ENCODE measurements around the gene CPNE7. TPM values are rescaled to one million over a fixed set of nuclear protein-coding genes. Genes with fewer than 3 reads are reported as not detected.

The CPNE7 gene
- total and polyA plus RNA-seq, 2 of the 8 experiments (the other 6 are each of a cell fraction or from before 2014, with no cell fraction given): 10.0 to 23.7 TPM

DNA sequence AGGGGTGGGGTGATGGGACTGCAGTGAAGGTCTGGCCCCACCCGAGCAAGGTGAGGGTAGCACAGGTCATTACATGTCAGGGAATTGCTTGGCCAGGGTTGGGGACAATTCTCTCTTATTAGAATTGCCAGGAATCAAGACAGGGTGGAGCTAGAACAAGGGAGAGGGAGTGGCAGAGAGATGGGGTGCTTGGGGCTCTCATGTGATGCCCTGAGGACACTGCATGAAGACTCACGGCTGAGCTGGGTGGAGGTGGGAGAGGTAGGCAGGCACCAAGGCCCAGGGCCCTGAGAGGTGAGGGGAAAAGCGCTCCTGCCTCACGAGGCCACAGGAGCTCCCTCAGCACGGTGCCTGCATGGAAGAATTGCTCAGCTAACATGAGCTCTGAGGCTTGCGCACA, 41.5 kb downstream of the CPNE7 start:
- Histone ChIP-seq H3K27me3 (replicated peaks in 1 of 4; ENCODE audit: control insufficient read depth in 3 of 4, extremely low read depth in 1 of 4, insufficient read depth in 3 of 4, low read length in 3 of 4) (no peaks in the 10 kb centered on the region; a peak in 2 of 7 replicates), H2AFZ (ENCODE audit: low read length) (no peak overlapping the region), H4K8ac (ENCODE audit: extremely low read depth, insufficient read depth, low read length) (peak overlapping the region; percentile 3; the same call in 1 of the 2 replicates), H3K4me3 (ENCODE audit: extremely low read depth in 1 of 4, insufficient read depth in 2 of 4, low read depth in 3 of 4, low read length in 4 of 4) (no peak overlapping the region), H2BK15ac (ENCODE audit: low read length) (0 out of 2 replicates have a peak overlapping the region, but pooled peaks have one; percentile 72), H3K4me1 (replicated peaks in 1 of 4; ENCODE audit: control insufficient read depth in 3 of 4, insufficient read depth in 4 of 4, low read length in 3 of 4) (peaks cover 0 to 19% (median 5%) of the 10 kb centered on the region in 4 experiments; a peak in 5 of 7 replicates), H3K79me1 (ENCODE audit: low read depth, low read length) (no peaks in the 10 kb centered on the region; the same call in 1 of the 2 replicates), H4K20me1 (replicated peaks in 1 of 2; ENCODE audit: control insufficient read depth in 1 of 2, insufficient read depth in 2 of 2, low read length in 2 of 2) (no peaks in the 10 kb centered on the region), H3K4ac (replicated peaks; ENCODE audit: insufficient read length, low read depth, low read length) (no peak overlapping the region), H3K23ac (ENCODE audit: insufficient read length) (no peak overlapping the region), H4K5ac (ENCODE audit: insufficient read length, low read depth, low read length) (no peak overlapping the region), H3K9me3 (ENCODE audit: insufficient read depth in 2 of 2, low read depth in 1 of 2, low read length in 1 of 2) (no peaks in the 10 kb centered on the region), H2BK120ac (replicated peaks; ENCODE audit: low read depth, low read length) (no peak overlapping the region), H2BK20ac (ENCODE audit: low read length) (peak overlapping the region; percentile 61; the same call in 1 of the 2 replicates), H2AK5ac (ENCODE audit: low read depth, low read length) (peak overlapping the region; percentile 65; the same call in 1 of the 2 replicates), H2BK5ac (ENCODE audit: low read depth, low read length) (no peak overlapping the region), H3K79me2 (ENCODE audit: control insufficient read depth in 1 of 2, insufficient read depth in 2 of 2, low read length in 2 of 2) (no peaks in the 10 kb centered on the region), H3K9ac (replicated peaks in 1 of 4; ENCODE audit: extremely low read depth in 1 of 4, low read depth in 3 of 4, low read length in 3 of 4) (no peak overlapping the region), H3K4me2 (ENCODE audit: insufficient read depth in 1 of 2, low read depth in 2 of 2, low read length in 2 of 2) (no peak overlapping the region), H2BK12ac (ENCODE audit: low read depth, low read length) (peak overlapping the region; percentile 94; the same call in 1 of the 2 replicates), H3K36me3 (ENCODE audit: control insufficient read depth in 2 of 4, insufficient read depth in 4 of 4, low read length in 3 of 4) (no peaks in the 10 kb centered on the region), H3K56ac (replicated peaks; ENCODE audit: insufficient read length, low read depth, low read length) (no peak overlapping the region), H3K23me2 (ENCODE audit: low read depth, low read length) (no peaks in the 10 kb centered on the region), H3K27ac (ENCODE audit: low read depth, low read length) (no peak overlapping the region), H3K18ac (ENCODE audit: extremely low read depth, low read length) (no peak overlapping the region), H3K14ac (ENCODE audit: insufficient read length) (no peak overlapping the region), H4K91ac (replicated peaks; ENCODE audit: insufficient read length, low read length) (no peak overlapping the region)
- ChIA-PET CTCF (ENCODE audit: partially characterized antibody) (interaction anchor here (0.9 to 5.1 kb wide), 8 partner anchors 11 to 53 kb away, joined by 3 to 46 read pairs (median 6); no protein-coding TSS in a partner anchor), POLR2A (ENCODE audit: partially characterized antibody) (interaction anchor here (3.5 kb wide), 1 partner anchor 52 kb away, joined by 21 read pairs; no protein-coding TSS in a partner anchor)
- DNase-seq (ENCODE audit: low read depth in 1 of 2, low spot score in 2 of 2): no peak
- WGBS, 2 experiments (ENCODE audit: extremely low coverage in 1 of 2, insufficient coverage in 1 of 2, insufficient read length in 1 of 2, insufficient replicate concordance in 2 of 2, low coverage in 1 of 2, low lambda C conversion rate in 2 of 2, missing lambda C conversion rate in 1 of 2): 68% methylated on average over 6 of the region's 6 CpGs; no CpG with 5 or more reads in 1 of the 2 experiments
- FAIRE-seq: no peak
- TF ChIP-seq SIN3A (conservative IDR thresholded peaks at IDR 0.05 in 1 of 2, IDR thresholded peaks at IDR 0.05 in 1 of 2; ENCODE audit: low read depth in 1 of 2, low read length in 2 of 2): no peak
- no peak for TF ChIP-seq USF2 (IDR thresholded peaks at IDR 0.05; ENCODE audit: low read length)
- TF ChIP-seq, protein P1, sequence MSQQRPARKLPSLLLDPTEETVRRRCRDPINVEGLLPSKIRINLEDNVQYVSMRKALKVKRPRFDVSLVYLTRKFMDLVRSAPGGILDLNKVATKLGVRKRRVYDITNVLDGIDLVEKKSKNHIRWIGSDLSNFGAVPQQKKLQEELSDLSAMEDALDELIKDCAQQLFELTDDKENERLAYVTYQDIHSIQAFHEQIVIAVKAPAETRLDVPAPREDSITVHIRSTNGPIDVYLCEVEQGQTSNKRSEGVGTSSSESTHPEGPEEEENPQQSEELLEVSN (IDR thresholded peaks at IDR 0.05): no peak
- no peak for TF ChIP-seq BCL11A (IDR thresholded peaks at IDR 0.05; ENCODE audit: low read depth in 2 of 2, low read length in 2 of 2)
- no peak for TF ChIP-seq MAFK (IDR thresholded peaks at IDR 0.05; ENCODE audit: low read depth, low read length)
- no peak for TF ChIP-seq CBX8 (IDR thresholded peaks at IDR 0.05; ENCODE audit: borderline replicate concordance, low read depth, low read length)
- TF ChIP-seq SP4 (IDR thresholded peaks at IDR 0.05; ENCODE audit: low read length): no peak
- TF ChIP-seq TBP (IDR thresholded peaks at IDR 0.05; ENCODE audit: low read depth, low read length): no peak
- no peak for TF ChIP-seq POLR2AphosphoS5 (IDR thresholded peaks at IDR 0.05; ENCODE audit: low read depth, low read length)
- no peak for TF ChIP-seq YY1 (IDR thresholded peaks at IDR 0.05; ENCODE audit: low read depth, low read length)

Data from H1 (cell line).